Measurements from ENCODE around the gene WDR93.

DNA sequence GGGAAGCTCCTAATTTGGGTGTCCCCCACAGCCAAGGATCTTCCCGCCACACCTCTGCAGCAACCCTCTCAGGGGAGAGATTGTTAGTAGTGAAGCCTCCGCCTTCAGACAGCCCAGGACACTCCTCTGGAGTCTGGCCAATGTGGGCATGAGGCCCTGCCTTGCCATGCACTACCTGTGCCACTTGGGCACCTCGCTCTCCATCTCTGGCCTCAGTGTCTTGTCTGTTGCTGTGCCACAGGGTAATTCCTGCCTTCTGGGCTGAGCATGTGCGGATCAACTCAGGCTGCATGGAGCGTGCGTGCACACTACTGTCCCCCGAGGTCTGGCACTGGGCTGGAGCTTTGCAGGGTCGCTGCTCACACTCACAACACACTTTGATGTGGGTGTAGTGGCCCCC, 68.4 kb downstream of the WDR93 start:
- TF ChIP-seq ZNF133 (tag by site-specific recombination; IDR thresholded peaks at IDR 0.05): no peak
- no peak for TF ChIP-seq CTCF (tag by site-specific recombination; IDR thresholded peaks at IDR 0.05)
- TF ChIP-seq, protein P1, sequence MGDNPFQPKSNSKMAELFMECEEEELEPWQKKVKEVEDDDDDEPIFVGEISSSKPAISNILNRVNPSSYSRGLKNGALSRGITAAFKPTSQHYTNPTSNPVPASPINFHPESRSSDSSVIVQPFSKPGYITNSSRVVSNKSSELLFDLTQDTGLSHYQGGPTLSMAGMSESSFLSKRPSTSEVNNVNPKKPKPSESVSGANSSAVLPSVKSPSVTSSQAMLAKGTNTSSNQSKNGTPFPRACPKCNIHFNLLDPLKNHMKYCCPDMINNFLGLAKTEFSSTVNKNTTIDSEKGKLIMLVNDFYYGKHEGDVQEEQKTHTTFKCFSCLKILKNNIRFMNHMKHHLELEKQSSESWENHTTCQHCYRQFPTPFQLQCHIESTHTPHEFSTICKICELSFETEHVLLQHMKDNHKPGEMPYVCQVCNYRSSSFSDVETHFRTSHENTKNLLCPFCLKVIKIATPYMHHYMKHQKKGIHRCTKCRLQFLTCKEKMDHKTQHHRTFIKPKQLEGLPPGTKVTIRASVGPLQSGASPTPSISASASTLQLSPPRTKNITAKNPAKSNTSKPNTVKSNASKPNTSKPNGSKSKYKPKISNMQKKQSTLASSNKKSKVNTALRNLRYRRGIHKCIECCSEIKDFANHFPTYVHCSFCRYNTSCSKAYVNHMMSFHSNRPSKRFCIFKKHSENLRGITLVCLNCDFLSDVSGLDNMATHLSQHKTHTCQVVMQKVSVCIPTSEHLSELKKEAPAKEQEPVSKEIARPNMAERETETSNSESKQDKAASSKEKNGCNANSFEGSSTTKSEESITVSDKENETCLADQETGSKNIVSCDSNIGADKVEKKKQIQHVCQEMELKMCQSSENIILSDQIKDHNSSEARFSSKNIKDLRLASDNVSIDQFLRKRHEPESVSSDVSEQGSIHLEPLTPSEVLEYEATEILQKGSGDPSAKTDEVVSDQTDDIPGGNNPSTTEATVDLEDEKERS (tag by site-specific recombination; IDR thresholded peaks at IDR 0.05): no peak
